ENCODE measurements around the gene COA6.

The COA6 gene

GRCh38 chr1:234361102-234361603, 12.1 kb upstream of the COA6 start:
- no peaks in the 10 kb centered on the region for H3F3A ChIP-seq (ENCODE audit: insufficient read depth, low read length)
- H3K36me3 ChIP-seq (replicated peaks; ENCODE audit: insufficient read depth, low read length) = no peaks in the 10 kb centered on the region
- no peak overlapping the region for H3K9ac ChIP-seq (ENCODE audit: low read length)
- no peak overlapping the region for H3K4me3 ChIP-seq (ENCODE audit: low read length)
- H2AFZ ChIP-seq (ENCODE audit: low read length) = no peak overlapping the region
- no peak overlapping the region for H3K4me2 ChIP-seq (ENCODE audit: low read depth, low read length)
- H3K79me2 ChIP-seq (ENCODE audit: low read length) = peaks cover 24% of the 10 kb centered on the region
- H4K20me1 ChIP-seq (ENCODE audit: insufficient read depth, low read length) = no peaks in the 10 kb centered on the region
- H3K9me2 ChIP-seq (replicated peaks; ENCODE audit: insufficient read depth, low read length) = no peaks in the 10 kb centered on the region
- no peak overlapping the region for H3K27ac ChIP-seq (ENCODE audit: low read length)
- H3K27me3 ChIP-seq (replicated peaks; ENCODE audit: insufficient read depth, low read length) = no peaks in the 10 kb centered on the region
- no peak for DNase-seq
- peaks cover 12% of the 10 kb centered on the region for H3K4me1 ChIP-seq (ENCODE audit: low read length)
- no peaks in the 10 kb centered on the region for H3K9me3 ChIP-seq (replicated peaks; ENCODE audit: insufficient read depth, low read length)
- TF ChIP-seq EZH2phosphoT487 (IDR thresholded peaks at IDR 0.05; ENCODE audit: low read length) (no peak), EZH2 (optimal IDR thresholded peaks at IDR 0.05; ENCODE audit: low read depth, low read length) (no peak), CTCF (IDR thresholded peaks at IDR 0.05; ENCODE audit: low read length) (no peak)

GRCh38 chr1:234362558-234362957, 10.7 kb upstream of the COA6 start:
- Histone ChIP-seq H2AFZ (ENCODE audit: low read length) (no peak overlapping the region), H3K27ac (ENCODE audit: low read length) (no peak overlapping the region), H4K20me1 (ENCODE audit: insufficient read depth, low read length) (no peaks in the 10 kb centered on the region), H3K9me2 (replicated peaks; ENCODE audit: insufficient read depth, low read length) (no peaks in the 10 kb centered on the region), H3K36me3 (replicated peaks; ENCODE audit: insufficient read depth, low read length) (no peaks in the 10 kb centered on the region), H3K79me2 (ENCODE audit: low read length) (peaks cover 20% of the 10 kb centered on the region), H3K4me2 (ENCODE audit: low read depth, low read length) (no peak overlapping the region), H3K4me3 (ENCODE audit: low read length) (no peak overlapping the region), H3K9ac (ENCODE audit: low read length) (no peak overlapping the region), H3F3A (ENCODE audit: insufficient read depth, low read length) (no peaks in the 10 kb centered on the region), H3K27me3 (replicated peaks; ENCODE audit: insufficient read depth, low read length) (no peaks in the 10 kb centered on the region), H3K9me3 (replicated peaks; ENCODE audit: insufficient read depth, low read length) (no peaks in the 10 kb centered on the region), H3K4me1 (ENCODE audit: low read length) (peaks cover 6% of the 10 kb centered on the region)
- DNase-seq = no peak
- no peak for TF ChIP-seq EZH2 (optimal IDR thresholded peaks at IDR 0.05; ENCODE audit: low read depth, low read length)
- no peak for TF ChIP-seq CTCF (IDR thresholded peaks at IDR 0.05; ENCODE audit: low read length)

- Histone ChIP-seq H3K9ac (ENCODE audit: low read length) (no peak overlapping the region), H3K4me2 (ENCODE audit: low read depth, low read length) (no peak overlapping the region), H2AFZ (ENCODE audit: low read length) (no peak overlapping the region), H3K27ac (ENCODE audit: low read length) (no peak overlapping the region), H3K4me1 (ENCODE audit: low read length) (0 out of 2 replicates have a peak, but pooled peaks cover 6% of the 10 kb centered on the region), H4K20me1 (ENCODE audit: insufficient read depth, low read length) (no peaks in the 10 kb centered on the region), H3F3A (ENCODE audit: insufficient read depth, low read length) (peaks cover 15% of the 10 kb centered on the region), H3K9me3 (replicated peaks; ENCODE audit: insufficient read depth, low read length) (no peaks in the 10 kb centered on the region), H3K9me2 (replicated peaks; ENCODE audit: insufficient read depth, low read length) (no peaks in the 10 kb centered on the region), H3K27me3 (replicated peaks; ENCODE audit: insufficient read depth, low read length) (no peaks in the 10 kb centered on the region), H3K79me2 (ENCODE audit: low read length) (peaks cover 8% of the 10 kb centered on the region; the same call in 1 of the 2 replicates), H3K36me3 (replicated peaks; ENCODE audit: insufficient read depth, low read length) (no peaks in the 10 kb centered on the region), H3K4me3 (ENCODE audit: low read length) (no peak overlapping the region)
- TF ChIP-seq EZH2 (optimal IDR thresholded peaks at IDR 0.05; ENCODE audit: low read depth, low read length) = no peak
- TF ChIP-seq CTCF (IDR thresholded peaks at IDR 0.05; ENCODE audit: low read length) = no peak
- no peak for TF ChIP-seq EZH2phosphoT487 (IDR thresholded peaks at IDR 0.05; ENCODE audit: low read length)
- DNase-seq = no peak
Measured at GRCh38 chr1:234368320-234369032, 4.8 kb upstream of the COA6 start.
